Mesenteric fat pad (tissue), 1 donor: ENCODE results near the gene UPF3A. TPM values are rescaled to one million over a fixed set of nuclear protein-coding genes. Genes with fewer than 3 reads are reported as not detected.
A peak's percentile ranks its signal among the peaks of the same experiment; 100 is the strongest.

Experiments used
- DNase-seq: peaks from one replicate; pipeline ENCODE4 v3.0.0-alpha.2; 2020; ENCODE audit warnings: low spot score
- total RNA-seq: library from RNA; stranded (reverse); fragmentation: NEBNext Ultra II Directional; extraction: Animal tissue kit (Norgen Biotek cat#: 25700); gene quantifications from one replicate; pipeline ENCODE4 v1.2.1, GENCODE V29; 2021
- donor health status: DM: yes; HTN: yes; CAD: no.

Gene UPF3A
- total RNA-seq, 1 donor from 2014 or later = 39.6 TPM

GRCh38 chr13:114303700-114304327 is 22.4 kb downstream of the UPF3A start:
- no peak for DNase-seq

- DNase-seq = no peak
Observed at GRCh38 chr13:114304346-114305034, 23.1 kb downstream of the UPF3A start.

- no peak for DNase-seq
Observed at GRCh38 chr13:114309086-114309485, 27.7 kb downstream of the UPF3A start.

- no peak for DNase-seq
Observed at GRCh38 chr13:114309806-114310410, 28.5 kb downstream of the UPF3A start.

- no peak for DNase-seq
Observed at GRCh38 chr13:114310956-114311355, 29.6 kb downstream of the UPF3A start.

- no peak for DNase-seq
Observed at GRCh38 chr13:114311387-114311786, 30.0 kb downstream of the UPF3A start.

GRCh38 chr13:114311908-114312307 is 30.5 kb downstream of the UPF3A start:
- DNase-seq = no peak

GRCh38 chr13:114313061-114313860 is 31.9 kb downstream of the UPF3A start:
- DNase-seq = no peak

GRCh38 chr13:114314074-114314912 is 32.9 kb downstream of the UPF3A start, which contains the start of gene CHAMP1:
TSS of gene CHAMP1 (plus strand) at chr13:114314503. CDS start at chr13:114323843, 9,340 bp downstream.
- peak; percentile 99 for DNase-seq

GRCh38 chr13:114315074-114315785 is 33.8 kb downstream of the UPF3A start:
- DNase-seq = no peak

- DNase-seq = no peak
Observed at GRCh38 chr13:114318624-114319023, 37.2 kb downstream of the UPF3A start.

GRCh38 chr13:114319441-114319913 is 38.1 kb downstream of the UPF3A start:
- DNase-seq = no peak

- no peak for DNase-seq
Observed at GRCh38 chr13:114320065-114320464, 38.7 kb downstream of the UPF3A start.

GRCh38 chr13:114321256-114321655 is 39.9 kb downstream of the UPF3A start:
- no peak for DNase-seq

- no peak for DNase-seq
Observed at GRCh38 chr13:114323349-114323748, 41.9 kb downstream of the UPF3A start.

GRCh38 chr13:114324334-114324733 is 42.9 kb downstream of the UPF3A start:
- no peak for DNase-seq

GRCh38 chr13:114325729-114326128 is 44.3 kb downstream of the UPF3A start:
- no peak for DNase-seq

GRCh38 chr13:114328034-114328433 is 46.6 kb downstream of the UPF3A start:
- no peak for DNase-seq

GRCh38 chr13:114328595-114328994 is 47.2 kb downstream of the UPF3A start:
- no peak for DNase-seq

GRCh38 chr13:114330086-114330485 is 48.7 kb downstream of the UPF3A start:
- DNase-seq = no peak
